CD4-positive, alpha-beta T cell (primary cell): ENCODE measurements around the gene CRLF3. TPM values are rescaled to one million over a fixed set of nuclear protein-coding genes. Genes with fewer than 3 reads are reported as not detected.

Source experiments
- ATAC-seq: fragments of 200-7000 bp; cut with Tn5 transposase; one replicate; pipeline ENCODE4 v1.10.0; 2022; ENCODE audit warnings: mild to moderate bottlenecking; ENCODE audit not compliant: poor library complexity
- CTCF ChIA-PET: fragments of 350-600 bp; sonication (Branson Sonifier 250); formaldehyde crosslinking; loops from one replicate; lab custom pipeline; 2021; ENCODE audit warnings: antibody characterized with exemption, inconsistent platforms; lab: Charles Lee
- POLR2A ChIA-PET: fragments of 350-600 bp; sonication (Branson Sonifier 250); formaldehyde crosslinking; loops from one replicate; lab custom pipeline; 2021; ENCODE audit warnings: antibody characterized with exemption, inconsistent platforms; lab: Charles Lee
- DNase-seq, 14 experiments: peaks; one replicate each; pipeline ENCODE4 v3.0.0-alpha.2; 2013 to 2020; ENCODE audit warnings: mixed read lengths in 2 of 14
- H3K27ac ChIP-seq, 2 donors: one replicate each; pipeline versions ENCODE4 v1.5.1 to v1.7.0; 2013; ENCODE audit warnings: low read length in 2 of 2, low read depth in 1 of 2, mild to moderate bottlenecking in 1 of 2
- H3K27me3 ChIP-seq, 2 experiments: 1 replicate in 1 of 2; 2 replicates in 1 of 2; pipeline versions ENCODE4 v1.6.1 to v1.7.0; 2013; ENCODE audit warnings: low read length in 2 of 2, control low read depth in 1 of 2, mild to moderate bottlenecking in 1 of 2, moderate library complexity in 1 of 2; ENCODE audit not compliant: insufficient read depth in 2 of 2, control insufficient read depth in 1 of 2
- H3K36me3 ChIP-seq: one replicate; pipeline ENCODE4 v1.6.1; 2013; ENCODE audit warnings: low read length, control low read depth; ENCODE audit not compliant: insufficient read depth
- H3K4me1 ChIP-seq: one replicate; pipeline ENCODE4 v1.6.1; 2013; ENCODE audit warnings: low read length, control low read depth; ENCODE audit not compliant: insufficient read depth
- H3K4me3 ChIP-seq: one replicate; pipeline ENCODE4 v1.5.1; 2013; ENCODE audit warnings: mild to moderate bottlenecking, low read length, moderate library complexity
- H3K9me3 ChIP-seq, 2 experiments: 1 replicate in 1 of 2; 2 replicates in 1 of 2; pipeline versions ENCODE4 v1.6.1 to v1.7.0; 2013; ENCODE audit warnings: low read length in 2 of 2, mild to moderate bottlenecking in 2 of 2, control low read depth in 1 of 2, moderate library complexity in 1 of 2; ENCODE audit not compliant: control insufficient read depth in 1 of 2, insufficient read depth in 1 of 2
- H3K27ac Mint-ChIP-seq: one replicate; pipeline ENCODE4 v1.8.0; 2020; ENCODE audit warnings: mixed read lengths
- H3K27me3 Mint-ChIP-seq: one replicate; pipeline ENCODE4 v1.8.0; 2021; ENCODE audit warnings: mixed read lengths
- H3K36me3 Mint-ChIP-seq: one replicate; pipeline ENCODE4 v1.8.0; 2021; ENCODE audit warnings: low read depth, mixed read lengths
- H3K4me1 Mint-ChIP-seq: one replicate; pipeline ENCODE4 v1.8.0; 2021; ENCODE audit warnings: low read depth, mixed read lengths
- H3K4me3 Mint-ChIP-seq: one replicate; pipeline ENCODE4 v1.8.0; 2020; ENCODE audit warnings: mild to moderate bottlenecking, mixed read lengths
- H3K9me3 Mint-ChIP-seq: one replicate; pipeline ENCODE4 v1.8.0; 2020; ENCODE audit warnings: mixed read lengths
- intact Hi-C, 2 experiments: fragments of 100-400 bp; cut with DNase I in 1 of 2; cut with micrococcal nuclease in 1 of 2; formaldehyde crosslinking; loops; one replicate each; pipeline versions ENCODE4 v1.15.1 to v1.9.0; 2023 to 2025; cut with DNase I, micrococcal nuclease
- total RNA-seq, 174 experiments: library from RNA in 2 of 174; stranded (reverse) in 2 of 174; gene quantifications; one replicate each; pipeline ENCODE4 v1.2.3 and lab custom pipeline; 2021 to 2026
- TF ChIP-seq, protein P1 (sequence below): fragments of 200-600 bp; IDR thresholded peaks from one replicate; pipeline ENCODE4 v1.8.0; 2022; ENCODE audit warnings: antibody characterized with exemption, mild to moderate bottlenecking

Gene CRLF3
- total RNA-seq, 2 experiments from 2014 or later: 60.9 to 62.9 TPM

DNA sequence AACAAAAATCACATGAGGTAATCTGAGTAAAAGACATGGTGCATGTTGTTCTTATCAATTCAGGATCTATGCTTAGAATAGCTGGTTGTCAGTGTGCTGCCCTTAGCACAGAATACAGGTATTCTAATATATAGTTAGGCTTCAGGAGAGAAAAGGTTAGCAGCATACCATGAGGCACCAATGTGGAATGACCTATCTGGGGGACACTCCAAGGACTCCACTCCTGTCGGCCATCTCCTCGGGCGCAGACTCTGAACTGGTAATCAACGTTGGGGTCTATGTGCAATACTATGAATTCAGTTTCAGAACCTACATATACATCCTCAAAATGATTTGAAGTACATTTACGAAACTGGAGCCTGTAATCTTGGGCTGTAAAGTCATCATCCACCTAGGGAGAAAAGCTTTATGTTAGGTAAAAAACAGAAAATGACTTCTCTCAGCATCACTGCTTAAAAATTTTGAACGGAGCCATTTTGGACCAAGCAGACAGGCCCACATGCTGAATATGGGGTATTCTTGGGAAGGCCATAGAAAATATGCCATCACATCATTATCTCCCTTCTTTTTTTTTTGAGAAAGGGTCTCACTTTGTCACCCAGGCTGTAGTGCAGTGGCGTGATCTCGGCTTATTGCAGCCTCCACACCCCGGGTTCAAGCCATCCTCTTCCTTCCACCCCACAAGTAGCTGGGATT lies 31.1 kb downstream of the CRLF3 start:
- ATAC-seq (no peak), DNase-seq (no peak)
- TF ChIP-seq, protein P1, sequence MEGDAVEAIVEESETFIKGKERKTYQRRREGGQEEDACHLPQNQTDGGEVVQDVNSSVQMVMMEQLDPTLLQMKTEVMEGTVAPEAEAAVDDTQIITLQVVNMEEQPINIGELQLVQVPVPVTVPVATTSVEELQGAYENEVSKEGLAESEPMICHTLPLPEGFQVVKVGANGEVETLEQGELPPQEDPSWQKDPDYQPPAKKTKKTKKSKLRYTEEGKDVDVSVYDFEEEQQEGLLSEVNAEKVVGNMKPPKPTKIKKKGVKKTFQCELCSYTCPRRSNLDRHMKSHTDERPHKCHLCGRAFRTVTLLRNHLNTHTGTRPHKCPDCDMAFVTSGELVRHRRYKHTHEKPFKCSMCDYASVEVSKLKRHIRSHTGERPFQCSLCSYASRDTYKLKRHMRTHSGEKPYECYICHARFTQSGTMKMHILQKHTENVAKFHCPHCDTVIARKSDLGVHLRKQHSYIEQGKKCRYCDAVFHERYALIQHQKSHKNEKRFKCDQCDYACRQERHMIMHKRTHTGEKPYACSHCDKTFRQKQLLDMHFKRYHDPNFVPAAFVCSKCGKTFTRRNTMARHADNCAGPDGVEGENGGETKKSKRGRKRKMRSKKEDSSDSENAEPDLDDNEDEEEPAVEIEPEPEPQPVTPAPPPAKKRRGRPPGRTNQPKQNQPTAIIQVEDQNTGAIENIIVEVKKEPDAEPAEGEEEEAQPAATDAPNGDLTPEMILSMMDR: no peak
- Mint-ChIP-seq H3K4me1 (peaks cover 16% of the 10 kb centered on the region), H3K9me3 (no peaks in the 10 kb centered on the region), H3K27me3 (no peaks in the 10 kb centered on the region), H3K4me3 (no peak overlapping the region), H3K36me3 (peaks cover 92% of the 10 kb centered on the region), H3K27ac (peak overlapping the region; percentile 20)
- no peak overlapping the region for H3K27ac ChIP-seq
- POLR2A ChIA-PET: interaction anchor here (4.4 kb wide), 1 partner anchor 32 kb away, joined by 16 read pairs; the partner anchor contains the start of gene CRLF3
- no peaks in the 10 kb centered on the region for H3K9me3 ChIP-seq
- intact Hi-C loops: no loop called here
- no peaks in the 10 kb centered on the region for H3K27me3 ChIP-seq
- H3K4me1 ChIP-seq: peaks cover 4% of the 10 kb centered on the region
- H3K36me3 ChIP-seq: peaks cover 84% of the 10 kb centered on the region
- H3K4me3 ChIP-seq: no peak overlapping the region
- CTCF ChIA-PET: interaction anchor here (1.9 kb wide), 1 partner anchor 31 kb away, joined by 9 read pairs; the partner anchor contains the start of gene CRLF3

DNA sequence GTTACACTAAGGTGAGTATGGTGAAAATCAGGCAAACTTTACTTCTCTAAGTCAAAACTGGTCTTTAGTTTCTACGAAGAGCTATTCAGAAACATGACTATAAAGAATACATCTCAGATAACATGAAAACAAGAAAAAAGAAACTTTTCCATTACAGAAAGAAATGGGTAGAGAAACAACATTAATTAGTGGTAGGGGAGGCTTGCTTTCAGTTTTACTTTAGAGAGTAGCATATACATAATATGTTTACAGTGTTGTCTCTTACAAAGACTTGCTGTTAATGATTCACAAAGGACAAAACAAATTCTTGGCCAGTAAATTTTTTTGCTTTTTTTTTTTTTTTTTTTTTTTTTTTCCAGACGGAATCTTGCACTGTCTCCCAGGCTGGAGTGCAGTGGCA lies 34.2 kb downstream of the CRLF3 start:
- Mint-ChIP-seq H3K4me3 (no peak overlapping the region), H3K4me1 (peaks cover 11% of the 10 kb centered on the region), H3K9me3 (no peaks in the 10 kb centered on the region), H3K27ac (peak overlapping the region; percentile 57), H3K27me3 (no peaks in the 10 kb centered on the region), H3K36me3 (peaks cover 84% of the 10 kb centered on the region)
- Histone ChIP-seq H3K36me3 (peaks cover 80% of the 10 kb centered on the region), H3K9me3 (no peaks in the 10 kb centered on the region), H3K27ac (peak overlapping the region in 1 of 2 donors; percentile 47), H3K4me1 (peaks cover 4% of the 10 kb centered on the region), H3K4me3 (no peak overlapping the region), H3K27me3 (no peaks in the 10 kb centered on the region)
- DNase-seq (no peak), ATAC-seq (no peak)
- TF ChIP-seq, protein P1: no peak
- CTCF ChIA-PET: interaction anchor here (2.7 kb wide), 1 partner anchor 35 kb away, joined by 10 read pairs; the partner anchor contains the start of gene CRLF3
- POLR2A ChIA-PET: interaction anchor here (0.7 to 4.4 kb wide), 3 partner anchors 10 to 1838 kb away, joined by 4 to 16 read pairs (median 6); partner anchors contain the start of gene CRLF3
- intact Hi-C loops: no loop called here

DNA sequence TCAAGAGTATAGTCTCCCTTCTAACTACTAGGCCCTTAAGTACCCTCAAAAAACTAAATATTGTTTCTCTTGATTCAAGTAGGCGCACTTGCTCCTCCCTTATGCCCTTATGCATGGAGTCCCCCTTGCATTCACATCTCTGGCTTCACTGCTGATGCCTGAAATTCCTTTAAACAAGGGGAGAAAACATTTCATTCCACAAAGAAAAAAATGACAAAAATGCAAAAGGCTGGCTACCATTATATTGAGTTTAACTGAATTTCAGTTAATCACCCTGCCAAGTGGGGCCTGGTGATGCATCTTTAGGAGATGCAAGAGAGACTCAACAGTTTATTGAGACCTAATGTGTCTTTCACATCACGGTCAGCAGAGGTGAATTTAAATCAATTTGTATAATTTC lies 35.6 kb downstream of the CRLF3 start:
- H3K27me3 ChIP-seq: no peaks in the 10 kb centered on the region
- intact Hi-C loops: no loop called here
- CTCF ChIA-PET: interaction anchor here (2.7 kb wide), 1 partner anchor 36 kb away, joined by 10 read pairs; the partner anchor contains the start of gene CRLF3
- DNase-seq (no peak), ATAC-seq (no peak)
- Mint-ChIP-seq H3K27me3 (no peaks in the 10 kb centered on the region), H3K9me3 (no peaks in the 10 kb centered on the region), H3K27ac (peak overlapping the region; percentile 57), H3K36me3 (peaks cover 82% of the 10 kb centered on the region), H3K4me1 (peaks cover 11% of the 10 kb centered on the region), H3K4me3 (no peak overlapping the region)
- TF ChIP-seq, protein P1: no peak
- POLR2A ChIA-PET: interaction anchor here (1.1 to 4.4 kb wide), 2 partner anchors 33 to 36 kb away, joined by 3 to 16 read pairs; partner anchors contain the start of gene CRLF3
- H3K9me3 ChIP-seq: no peaks in the 10 kb centered on the region
- no peak overlapping the region for H3K4me3 ChIP-seq
- H3K36me3 ChIP-seq: peaks cover 80% of the 10 kb centered on the region
- peaks cover 4% of the 10 kb centered on the region for H3K4me1 ChIP-seq
- no peak overlapping the region for H3K27ac ChIP-seq
